Lung (tissue), 12 donors: ENCODE results near the gene ZHX3. TPM values are rescaled to one million over a fixed set of nuclear protein-coding genes. Genes with fewer than 3 reads are reported as not detected.

Experiments used
- ATAC-seq: fragments of 200-7000 bp; cut with Tn5 transposase; one replicate; pipeline ENCODE4 v1.9.1; 2020; ENCODE audit warnings: moderate number of reproducible peaks; ENCODE audit not compliant: insufficient read depth, low FRiP score
- DNase-seq, 3 donors: peaks; one replicate each; pipeline ENCODE4 v3.0.0-alpha.2; 2013 to 2017
- H3K27ac ChIP-seq, 2 donors: one replicate each; pipeline ENCODE4 v1.5.1; 2013; ENCODE audit warnings: mild to moderate bottlenecking in 2 of 2, moderate library complexity in 2 of 2, control low read depth in 1 of 2, inconsistent platforms in 1 of 2, low read depth in 1 of 2, low read length in 1 of 2
- H3K27me3 ChIP-seq, 3 donors: one replicate each; pipeline ENCODE4 v1.5.1; 2013; ENCODE audit warnings: low read length in 2 of 3; ENCODE audit not compliant: control insufficient read depth in 3 of 3, insufficient read depth in 3 of 3
- H3K36me3 ChIP-seq, 4 donors: one replicate each; pipeline ENCODE4 v1.5.1; 2013; ENCODE audit warnings: low read length in 4 of 4, mild to moderate bottlenecking in 1 of 4, moderate library complexity in 1 of 4; ENCODE audit not compliant: control insufficient read depth in 4 of 4, insufficient read depth in 4 of 4
- H3K4me1 ChIP-seq, 5 donors: one replicate each; pipeline ENCODE4 v1.5.1; 2013; ENCODE audit warnings: low read length in 5 of 5, mild to moderate bottlenecking in 2 of 5, moderate library complexity in 1 of 5; ENCODE audit not compliant: control insufficient read depth in 5 of 5, insufficient read depth in 5 of 5
- H3K4me3 ChIP-seq: one replicate; pipeline ENCODE4 v1.5.1; 2013; ENCODE audit warnings: mild to moderate bottlenecking, control low read depth, moderate library complexity
- H3K9ac ChIP-seq, 2 donors: one replicate each; pipeline ENCODE4 v1.5.1; 2013; ENCODE audit warnings: low read length in 2 of 2, control low read depth in 1 of 2; ENCODE audit not compliant: insufficient read depth in 1 of 2
- H3K9me3 ChIP-seq, 4 donors: one replicate each; pipeline ENCODE4 v1.5.1; 2013; ENCODE audit warnings: low read length in 3 of 4, mild to moderate bottlenecking in 1 of 4, moderate library complexity in 1 of 4; ENCODE audit not compliant: control insufficient read depth in 4 of 4, insufficient read depth in 3 of 4
- WGBS, 2 donors: extraction: QIAGEN DNeasy Blood & Tissue Kit; methylation state at CpG; one replicate each; pipeline ENCODE4 v1.1.7; 2013; 5-methylcytosine and 5-hydroxymethylcytosine counted together
- polyA plus RNA-seq, 2 donors: library from polyadenylated mRNA; stranded (reverse); fragments of 200-250 nt; gene quantifications; one replicate each; pipeline ENCODE4 v1.2.1, GENCODE V29; 2013
- total RNA-seq, 2 donors: library from RNA; depleted of rRNA in 1 of 2; stranded (reverse); fragments of >200 nt in 1 of 2; gene quantifications; one replicate each; pipeline ENCODE4 v1.2.1, GENCODE V29; 2014 to 2021
- TF ChIP-seq, protein P1 (sequence below): IDR thresholded peaks from 2 replicates; pipeline ENCODE4 v1.5.1; 2012; ENCODE audit warnings: mild to moderate bottlenecking; ENCODE audit errors: control extremely low read depth, extremely low read depth
- donor health status: control.
- donor health status: control.
- donor health status: Bipolar disorder and iron deficiency.
- donor health status: healthy.
- donor health status: DM: yes; HTN: yes; CAD: no.

The ZHX3 gene
- total and polyA plus RNA-seq, 4 donors, result 8.3 to 48.2 (median 18.0) TPM

DNA sequence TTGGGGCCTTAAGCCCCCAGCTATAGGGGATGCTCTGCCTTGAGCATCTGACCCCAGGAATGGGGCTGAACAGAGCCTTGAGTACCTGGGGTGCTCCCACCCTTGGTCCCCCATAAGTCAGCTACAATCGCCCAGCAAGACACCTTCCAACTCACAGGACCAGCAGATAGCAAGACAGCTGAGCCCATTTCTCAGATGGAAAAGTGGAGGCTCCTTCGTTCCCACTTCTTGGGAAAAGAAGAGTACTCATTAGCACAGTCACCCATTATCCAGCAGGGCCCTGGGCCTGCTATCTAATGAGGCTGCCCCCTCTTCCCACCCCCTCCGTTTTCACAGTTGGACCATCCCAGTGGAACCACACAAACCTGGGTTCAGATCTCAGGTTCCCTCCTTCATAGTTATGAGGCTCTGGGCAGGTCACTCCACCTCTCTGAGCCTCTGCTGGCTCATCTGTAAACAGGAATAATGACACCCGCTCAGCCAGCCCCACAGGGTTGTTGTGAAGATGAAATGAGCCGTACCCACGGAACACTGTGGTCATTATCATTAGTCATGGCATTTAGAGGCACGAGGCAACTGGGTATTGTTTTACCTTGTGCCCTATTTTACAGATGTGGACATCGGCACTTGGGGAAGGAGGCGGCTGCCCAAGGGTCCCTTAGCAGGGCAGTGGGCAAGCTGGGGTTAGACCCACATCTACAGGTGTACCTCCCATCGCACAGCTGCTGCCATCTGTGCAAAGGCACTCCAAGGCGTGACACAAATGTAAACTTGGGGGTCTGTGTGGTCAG lies 27.6 kb upstream of the ZHX3 start:
- Histone ChIP-seq H3K4me3 (no peak overlapping the region), H3K27ac (no peak overlapping the region), H3K4me1 (peaks cover 0 to 18% (median 0%) of the 10 kb centered on the region in 5 donors), H3K9me3 (peaks cover 0 to 1% (median 0%) of the 10 kb centered on the region in 4 donors), H3K9ac (no peak overlapping the region), H3K36me3 (peaks cover 0 to 7% (median 0%) of the 10 kb centered on the region in 4 donors), H3K27me3 (no peaks in the 10 kb centered on the region)
- DNase-seq (no peak), ATAC-seq (no peak)
- TF ChIP-seq, protein P1, sequence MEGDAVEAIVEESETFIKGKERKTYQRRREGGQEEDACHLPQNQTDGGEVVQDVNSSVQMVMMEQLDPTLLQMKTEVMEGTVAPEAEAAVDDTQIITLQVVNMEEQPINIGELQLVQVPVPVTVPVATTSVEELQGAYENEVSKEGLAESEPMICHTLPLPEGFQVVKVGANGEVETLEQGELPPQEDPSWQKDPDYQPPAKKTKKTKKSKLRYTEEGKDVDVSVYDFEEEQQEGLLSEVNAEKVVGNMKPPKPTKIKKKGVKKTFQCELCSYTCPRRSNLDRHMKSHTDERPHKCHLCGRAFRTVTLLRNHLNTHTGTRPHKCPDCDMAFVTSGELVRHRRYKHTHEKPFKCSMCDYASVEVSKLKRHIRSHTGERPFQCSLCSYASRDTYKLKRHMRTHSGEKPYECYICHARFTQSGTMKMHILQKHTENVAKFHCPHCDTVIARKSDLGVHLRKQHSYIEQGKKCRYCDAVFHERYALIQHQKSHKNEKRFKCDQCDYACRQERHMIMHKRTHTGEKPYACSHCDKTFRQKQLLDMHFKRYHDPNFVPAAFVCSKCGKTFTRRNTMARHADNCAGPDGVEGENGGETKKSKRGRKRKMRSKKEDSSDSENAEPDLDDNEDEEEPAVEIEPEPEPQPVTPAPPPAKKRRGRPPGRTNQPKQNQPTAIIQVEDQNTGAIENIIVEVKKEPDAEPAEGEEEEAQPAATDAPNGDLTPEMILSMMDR, result no peak
- WGBS, 2 donors, result 91 to 92% methylated on average over 11 of the region's 11 CpGs

DNA sequence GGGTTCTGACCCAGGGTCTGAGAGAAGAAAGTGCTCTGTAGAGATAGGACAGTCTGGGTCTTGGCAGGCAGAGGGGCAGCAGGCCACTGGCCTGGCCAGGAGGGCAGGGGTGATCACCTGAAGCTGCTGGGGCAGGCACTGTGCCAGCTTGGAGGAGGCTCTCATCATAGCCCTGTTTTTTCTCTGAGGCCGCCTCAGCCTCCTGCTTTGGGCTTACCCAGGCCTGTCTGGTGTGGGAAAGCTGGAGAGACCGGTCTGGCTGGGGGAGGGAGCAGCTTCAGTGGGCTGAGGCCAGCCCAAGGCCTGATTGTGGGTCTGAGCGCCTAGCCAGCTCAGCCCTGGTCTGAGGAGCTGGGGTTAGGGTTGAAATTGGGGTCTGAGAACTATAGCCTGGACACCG lies 26.9 kb upstream of the ZHX3 start:
- Histone ChIP-seq H3K27ac (no peak overlapping the region), H3K4me3 (no peak overlapping the region), H3K9me3 (peaks cover 0 to 1% (median 0%) of the 10 kb centered on the region in 4 donors), H3K36me3 (peaks cover 0 to 4% (median 0%) of the 10 kb centered on the region in 4 donors), H3K9ac (no peak overlapping the region), H3K27me3 (no peaks in the 10 kb centered on the region), H3K4me1 (peaks cover 0 to 22% (median 0%) of the 10 kb centered on the region in 5 donors)
- DNase-seq (peak in 1 of 3 donors; percentile 29), ATAC-seq (no peak)
- 87 to 93% methylated on average over 4 of the region's 4 CpGs for WGBS, 2 donors
- TF ChIP-seq, protein P1, result no peak

DNA sequence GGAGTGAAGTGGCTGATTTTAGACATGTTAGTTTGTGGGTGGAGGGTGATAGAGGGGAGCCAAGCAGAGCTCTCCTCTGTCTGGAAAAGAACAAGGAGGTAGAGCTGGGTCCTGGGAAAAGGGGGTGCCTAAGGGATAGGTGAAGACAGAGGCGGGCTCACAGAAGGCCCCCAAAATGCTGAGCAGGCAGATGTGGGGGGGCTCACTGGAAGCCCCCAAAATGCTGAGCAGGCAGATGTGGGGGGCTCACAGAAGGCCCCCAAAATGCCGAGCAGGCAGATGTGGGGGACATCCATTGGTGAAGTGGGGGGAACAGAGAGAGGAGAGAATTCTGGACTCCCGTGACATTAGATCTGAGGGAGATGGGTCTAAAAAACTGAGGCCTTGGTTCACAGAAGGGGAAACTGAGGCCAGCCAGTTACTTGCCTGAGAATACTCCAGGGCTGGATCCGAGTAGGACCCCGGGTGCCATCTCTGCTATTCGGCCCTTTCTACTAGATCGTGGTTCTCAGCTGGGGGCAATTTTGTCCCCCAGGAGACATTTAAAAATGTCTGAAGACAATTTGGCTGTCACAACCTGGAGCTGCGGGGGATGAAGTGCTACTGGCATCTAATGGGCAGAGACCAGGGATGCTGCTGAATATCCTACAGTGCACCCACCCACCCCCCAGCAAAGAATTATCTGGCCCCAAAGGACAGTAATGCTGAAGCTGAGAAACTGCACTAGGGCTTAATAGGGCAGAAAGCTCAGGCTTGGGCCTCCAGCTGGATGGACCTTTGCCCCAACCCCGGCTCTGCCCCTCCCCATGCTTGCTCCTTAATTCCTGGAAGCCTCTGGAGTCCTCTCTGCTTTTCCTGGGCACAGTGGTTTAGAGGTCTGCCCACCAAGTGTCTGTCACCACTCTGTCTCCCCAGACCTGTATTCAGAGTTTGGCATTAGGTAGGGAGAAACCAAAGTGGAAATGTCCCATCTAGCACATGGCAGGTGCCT lies 25.2 kb upstream of the ZHX3 start:
- H3K9me3 ChIP-seq, result peaks cover 0 to 1% (median 0%) of the 10 kb centered on the region in 4 donors
- H3K4me3 ChIP-seq, result no peak overlapping the region
- H3K36me3 ChIP-seq, result peaks cover 0 to 2% (median 0%) of the 10 kb centered on the region in 4 donors
- H3K27ac ChIP-seq, result no peak overlapping the region
- peaks cover 0 to 18% (median 0%) of the 10 kb centered on the region in 5 donors for H3K4me1 ChIP-seq
- TF ChIP-seq, protein P1, result no peak
- no peaks in the 10 kb centered on the region for H3K27me3 ChIP-seq
- DNase-seq (no peak), ATAC-seq (no peak)
- no peak overlapping the region for H3K9ac ChIP-seq
- WGBS, 2 donors, result 95 to 98% methylated on average over 9 of the region's 9 CpGs
